NCI-H128 (cell line): ENCODE data around the gene B3GALT5.

Experiments
- DNase-seq: peaks from one replicate; lab custom pipeline; 2025; ENCODE audit not compliant: unreplicated experiment; lab: John Stamatoyannopoulos, UW

Gene B3GALT5

GRCh38 chr21:39604951-39605350, 7.8 kb upstream of the B3GALT5 start:
- no peak for DNase-seq

DNA sequence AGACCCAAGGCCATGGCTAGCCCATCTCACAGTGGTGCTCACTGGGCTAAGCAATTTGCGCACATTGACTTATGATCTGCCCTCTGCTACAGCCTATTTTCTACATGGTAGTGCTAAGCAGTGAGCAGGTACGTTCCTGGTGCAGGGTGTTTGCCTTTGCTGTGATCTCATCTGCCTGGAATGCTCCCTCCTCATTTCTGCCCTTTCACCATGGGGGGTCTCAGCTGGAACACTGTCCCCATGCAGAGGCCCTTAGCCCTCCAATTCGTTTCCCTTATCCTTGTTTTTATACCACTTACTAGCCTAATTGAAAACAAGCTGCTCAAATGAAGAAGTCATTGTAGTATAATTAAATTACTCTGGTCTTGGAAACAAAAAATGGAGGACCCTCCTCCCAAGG, 2.0 kb upstream of the B3GALT5 start:
- DNase-seq = no peak

- DNase-seq = no peak
Measured at GRCh38 chr21:39611551-39612190, 1.1 kb upstream of the B3GALT5 start.

DNA sequence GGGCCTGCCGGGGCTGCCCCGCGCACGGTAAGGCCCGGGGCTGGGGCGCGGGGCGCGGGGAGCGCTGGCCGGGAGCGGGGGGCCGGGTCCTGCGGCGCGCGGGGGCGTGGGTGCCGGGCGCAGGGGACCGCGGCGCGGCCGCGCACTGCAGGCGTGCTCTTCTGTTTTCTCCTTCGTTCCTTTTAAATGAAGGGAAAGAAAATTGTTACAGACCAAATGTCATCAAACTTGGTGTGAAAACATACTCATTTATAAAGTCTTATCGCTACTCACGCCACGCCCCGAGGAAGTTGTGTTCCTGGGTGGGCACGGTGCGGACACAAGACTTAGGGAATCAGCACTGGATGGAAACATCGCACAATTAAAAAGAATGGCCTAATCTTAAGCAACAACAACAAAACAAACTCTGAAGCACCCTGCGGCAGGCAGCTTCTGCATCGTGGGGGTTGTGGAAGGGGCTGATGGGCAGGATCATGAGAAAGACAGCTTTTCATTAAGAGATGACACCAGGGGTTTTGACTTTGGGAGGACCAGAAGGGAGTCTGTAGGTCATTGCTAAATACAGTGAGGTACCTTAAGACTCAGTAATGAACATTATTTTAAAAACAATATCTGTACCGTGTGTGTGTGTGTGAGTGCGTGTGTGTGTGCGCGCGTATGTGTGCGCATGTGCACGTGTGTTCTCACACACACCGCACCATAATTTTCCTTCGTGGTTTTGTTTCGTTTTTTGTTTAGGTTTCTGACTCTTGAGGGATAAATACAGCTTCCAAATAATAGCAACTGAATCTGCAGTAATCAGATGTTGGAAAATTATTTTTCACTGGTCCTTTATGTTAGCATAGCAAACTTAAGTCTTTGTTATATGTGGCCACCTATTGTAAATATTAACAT, 548 bp downstream of the B3GALT5 start:
- no peak for DNase-seq

GRCh38 chr21:39616211-39616772, 3.6 kb downstream of the B3GALT5 start:
- no peak for DNase-seq

GRCh38 chr21:39620856-39621255, 8.1 kb downstream of the B3GALT5 start:
- DNase-seq = no peak

DNA sequence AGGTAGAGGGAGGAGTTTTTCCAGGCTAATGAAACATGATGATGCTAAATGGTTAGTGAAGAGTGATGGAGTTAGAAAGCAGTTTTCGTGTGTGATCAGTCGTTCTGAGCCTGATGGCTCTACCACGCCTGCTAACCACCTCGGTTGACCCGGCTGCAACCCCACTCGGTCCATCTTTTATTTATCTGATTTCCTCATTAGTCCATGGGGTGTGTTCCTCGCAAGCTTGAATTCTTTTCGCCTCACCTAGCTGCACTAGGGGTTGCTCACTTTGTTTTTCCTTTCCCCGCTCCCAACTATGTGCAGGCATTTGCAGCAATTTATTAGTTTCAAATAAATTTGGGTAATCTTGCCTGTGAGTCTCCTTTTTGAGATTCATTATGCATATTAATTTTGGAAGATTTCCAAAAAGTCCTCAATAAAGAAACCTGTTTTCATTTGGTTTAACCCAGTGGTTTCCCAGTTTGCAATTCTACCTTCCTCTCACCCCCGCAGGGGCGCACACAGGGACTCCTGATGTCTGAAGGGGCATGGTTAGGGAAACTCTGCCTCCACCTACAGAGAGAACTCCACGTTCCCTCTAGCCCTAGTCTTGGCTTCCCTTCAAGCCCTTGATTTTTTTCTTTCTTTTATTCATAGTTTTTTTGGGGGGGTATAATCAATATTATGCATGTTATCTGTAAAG, 12.6 kb downstream of the B3GALT5 start:
- no peak for DNase-seq

DNA sequence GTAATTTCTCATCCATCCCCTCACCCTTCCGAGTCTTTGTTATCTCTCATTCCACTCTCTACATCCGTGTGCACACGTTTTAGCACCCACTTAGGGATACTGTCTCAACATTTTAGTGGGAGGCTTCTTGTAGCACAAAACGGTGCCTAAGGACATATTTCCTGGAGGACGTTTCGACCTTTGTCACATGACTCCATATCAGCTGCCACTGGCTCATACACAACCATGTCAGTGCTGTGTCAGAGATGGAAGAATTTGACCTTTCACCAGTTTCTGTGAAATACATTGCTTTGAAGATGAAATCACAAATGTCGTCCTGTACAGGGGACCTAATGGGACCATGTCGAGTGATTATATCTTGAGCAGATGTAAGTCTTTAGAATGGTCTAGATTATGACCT, 15.6 kb downstream of the B3GALT5 start:
- no peak for DNase-seq

GRCh38 chr21:39630191-39630591, 17.5 kb downstream of the B3GALT5 start:
- DNase-seq = no peak

DNA sequence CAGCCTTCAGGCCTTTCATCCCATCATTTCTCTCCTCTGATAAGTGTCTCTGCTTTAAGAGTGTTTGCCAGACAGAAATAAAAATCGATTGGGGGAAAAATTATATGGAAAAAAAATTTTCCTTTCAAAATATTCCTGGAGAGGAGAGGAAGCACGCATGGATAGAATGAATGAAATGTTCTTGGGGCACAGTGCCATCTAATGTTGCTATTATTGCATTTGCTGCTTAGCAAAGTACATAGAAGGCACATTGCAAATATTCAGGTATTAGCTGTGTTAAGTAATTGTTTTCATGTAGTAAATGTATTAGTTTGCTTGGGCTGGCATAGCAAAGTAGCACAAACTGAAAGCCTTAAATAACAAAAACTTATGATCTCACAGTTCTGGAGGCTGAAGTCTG, 18.1 kb downstream of the B3GALT5 start:
- no peak for DNase-seq

DNA sequence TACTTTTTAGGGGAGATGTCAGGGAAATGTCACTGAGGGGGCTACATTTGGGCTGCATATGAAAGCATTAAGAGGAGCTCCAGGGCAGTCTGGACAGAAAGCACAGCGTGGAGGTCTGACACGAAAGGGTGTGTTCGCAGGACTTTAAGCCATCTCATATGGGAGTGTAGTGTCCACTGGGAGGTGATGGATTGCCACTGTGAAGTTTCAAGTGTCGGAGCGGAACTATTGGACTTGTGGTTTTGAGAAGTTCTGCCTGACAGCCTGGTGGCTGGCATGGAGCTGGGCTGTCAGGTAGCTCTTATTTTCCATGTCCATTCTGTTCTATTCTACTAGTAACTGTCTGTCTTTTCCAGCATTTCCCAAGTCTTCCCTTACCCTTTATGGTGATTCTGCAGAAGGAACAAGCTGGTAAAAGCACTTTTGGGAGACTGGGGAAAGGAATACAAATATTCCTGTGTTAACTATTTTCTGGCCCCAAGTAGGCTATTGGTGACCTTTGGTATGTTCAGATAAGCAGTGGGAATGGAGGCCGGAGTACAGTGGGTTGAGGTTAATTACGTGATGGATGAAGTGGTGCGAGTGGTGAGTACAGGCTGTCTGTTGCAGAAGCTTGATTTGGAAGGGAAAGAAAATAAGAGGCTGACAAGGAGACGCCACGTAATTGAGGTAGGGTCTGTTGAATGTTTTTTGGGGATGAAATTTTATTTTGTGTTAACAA, 19.3 kb downstream of the B3GALT5 start:
- DNase-seq = no peak

- no peak for DNase-seq
Measured at GRCh38 chr21:39632796-39633442, 20.2 kb downstream of the B3GALT5 start.

GRCh38 chr21:39633770-39634181, 21.0 kb downstream of the B3GALT5 start:
- DNase-seq = no peak

GRCh38 chr21:39634507-39634906, 21.8 kb downstream of the B3GALT5 start:
- no peak for DNase-seq

- DNase-seq = no peak
Measured at GRCh38 chr21:39637197-39637970, 24.6 kb downstream of the B3GALT5 start.

- DNase-seq = no peak
Measured at GRCh38 chr21:39637971-39638240, 25.2 kb downstream of the B3GALT5 start.

DNA sequence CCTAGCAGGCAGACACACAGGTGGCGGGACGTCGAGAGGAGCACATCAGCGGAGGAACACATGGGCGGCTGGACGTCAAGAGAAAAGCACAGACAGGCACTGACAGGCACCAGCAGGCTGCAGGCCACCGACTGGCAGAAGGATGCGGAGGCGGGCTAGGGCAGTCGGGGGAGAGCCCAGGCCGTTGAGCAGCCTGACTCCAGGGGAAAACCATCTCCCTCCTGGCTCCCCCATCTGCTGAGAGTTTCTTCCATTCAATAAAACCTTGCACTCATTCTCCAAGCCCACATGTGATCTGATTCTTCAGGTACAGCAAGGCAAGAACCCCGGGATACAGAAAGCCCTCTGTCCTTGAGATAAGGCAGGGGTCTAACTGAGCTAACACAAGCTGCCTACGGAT, 25.5 kb downstream of the B3GALT5 start:
- DNase-seq = no peak

GRCh38 chr21:39640754-39641153, 28.0 kb downstream of the B3GALT5 start:
- no peak for DNase-seq

- no peak for DNase-seq
Measured at GRCh38 chr21:39641827-39642450, 29.2 kb downstream of the B3GALT5 start.
